K562 (cell line): ENCODE data around the gene THADA. TPM values are rescaled to one million over a fixed set of nuclear protein-coding genes. Genes with fewer than 3 reads are reported as not detected.

ENCODE experiments used
- ATAC-seq: fragments of 200-7000 bp; cut with Tn5 transposase; 3 replicates; pipeline ENCODE4 v1.9.1; 2020; ENCODE audit warnings: moderate library complexity
- BruUV-seq: library from RNA; stranded (reverse); fragments of 400-500 nt; replicated peaks from 2 replicates; lab custom pipeline; 2021; lab: Mats Ljungman, UMichigan
- CTCF ChIA-PET: fragments of 300-600 bp; formaldehyde crosslinking; extraction: SDS; loops from one replicate; lab custom pipeline; 2021; ENCODE audit warnings: low intra/inter-chr PET ratio; lab: Yijun Ruan, JAX
- POLR2A ChIA-PET: fragments of 300-600, 350-650 bp; sonication (Branson Sonifier 250); formaldehyde crosslinking; extraction: SDS; loops from one replicate; lab custom pipeline; 2021; ENCODE audit warnings: antibody characterized with exemption, inconsistent platforms; lab: Yijun Ruan, JAX
- DNase-seq, 4 experiments: peaks; one replicate each; pipeline versions ENCODE4 v3.0.0 to v3.0.0-alpha.2; 2011 to 2018; ENCODE audit warnings: low spot score in 3 of 4, mixed read lengths in 3 of 4; ENCODE audit errors: extremely low read depth in 1 of 4
- FAIRE-seq: peaks from 2 replicates; lab custom pipeline; 2011; peaks lifted over from hg19 to GRCh38; lab: Jason Lieb, UNC
- H2AFZ ChIP-seq: 2 replicates; pipeline ENCODE4 v1.6.0; 2011; ENCODE audit warnings: low read depth, low read length, control low read depth, inconsistent platforms
- H3K27ac ChIP-seq: fragments of 200-600 bp; 3 replicates; pipeline ENCODE4 v1.8.0; 2011; ENCODE audit warnings: low read depth, mild to moderate bottlenecking, control low read depth, inconsistent platforms, low read length, moderate library complexity, mixed read lengths; ENCODE audit errors: extremely low read depth
- H3K27me3 ChIP-seq, 2 experiments: fragments of 300-600 bp in 1 of 2; 2 replicates in 1 of 2; 3 replicates in 1 of 2; pipeline versions ENCODE4 v1.6.0 to v1.8.0; 2011; ENCODE audit warnings: inconsistent platforms in 2 of 2, low read length in 2 of 2, mild to moderate bottlenecking in 1 of 2, mixed read lengths in 1 of 2, moderate library complexity in 1 of 2; ENCODE audit not compliant: control insufficient read depth in 2 of 2, insufficient read depth in 2 of 2
- H3K36me3 ChIP-seq: fragments of 300-600 bp; 3 replicates; pipeline ENCODE4 v1.8.0; 2011; ENCODE audit warnings: mild to moderate bottlenecking, low read length, inconsistent platforms; ENCODE audit not compliant: control insufficient read depth, insufficient read depth
- H3K4me1 ChIP-seq, 2 experiments: fragments of 200-600 bp in 1 of 2; replicated peaks in 1 of 2; 2 replicates in 1 of 2; 3 replicates in 1 of 2; pipeline versions ENCODE4 v1.5.1 to v1.8.0; 2011; ENCODE audit warnings: inconsistent platforms in 2 of 2, low read length in 2 of 2, mild to moderate bottlenecking in 1 of 2, mixed read lengths in 1 of 2, moderate library complexity in 1 of 2; ENCODE audit not compliant: control insufficient read depth in 2 of 2, insufficient read depth in 2 of 2
- H3K4me2 ChIP-seq: 2 replicates; pipeline ENCODE4 v1.6.1; 2011; ENCODE audit warnings: low read length, control low read depth, inconsistent platforms, mixed read lengths; ENCODE audit not compliant: insufficient read depth
- H3K4me3 ChIP-seq: fragments of 200-600 bp; sonication (generic), shearing (Covaris generic); 2 replicates; pipeline ENCODE4 v1.5.1; 2016; ENCODE audit warnings: control low read depth, inconsistent platforms
- H3K79me2 ChIP-seq: fragments of 200-600 bp; 3 replicates; pipeline ENCODE4 v1.8.0; 2011; ENCODE audit warnings: low read length, inconsistent platforms; ENCODE audit not compliant: control insufficient read depth, insufficient read depth
- H3K9ac ChIP-seq, 2 experiments: 2 replicates each; pipeline versions ENCODE4 v1.6.0 to v1.6.1; 2011; ENCODE audit warnings: low read depth in 2 of 2, low read length in 2 of 2, control low read depth in 1 of 2, inconsistent platforms in 1 of 2, mild to moderate bottlenecking in 1 of 2, mixed read lengths in 1 of 2; ENCODE audit not compliant: insufficient read depth in 1 of 2
- H3K9me1 ChIP-seq: one replicate; pipeline ENCODE4 v1.6.0; 2011; ENCODE audit warnings: inconsistent platforms, mild to moderate bottlenecking, low read length, moderate library complexity; ENCODE audit not compliant: control insufficient read depth, insufficient read depth
- H3K9me3 ChIP-seq: replicated peaks from 2 replicates; pipeline ENCODE4 v1.5.1; 2011; ENCODE audit warnings: low read depth, low read length, inconsistent platforms; ENCODE audit not compliant: control insufficient read depth, insufficient read depth
- H4K20me1 ChIP-seq: replicated peaks from 2 replicates; pipeline ENCODE4 v1.6.1; 2011; ENCODE audit warnings: low read length, inconsistent platforms, mixed read lengths; ENCODE audit not compliant: control insufficient read depth, insufficient read depth
- ADNP ChIP-seq: fragments of 200-800 bp; sonication (Bioruptor generic); IDR thresholded peaks from 2 replicates; pipeline ENCODE4 v1.6.1; 2016; ENCODE audit warnings: missing genetic modification characterization, missing compliant biosample characterization
- ATF7 ChIP-seq: fragments of 450-650 bp; IDR thresholded peaks from 2 replicates; pipeline ENCODE4 v1.7.1; 2014; ENCODE audit warnings: mild to moderate bottlenecking, moderate library complexity
- FOXM1 ChIP-seq, 2 experiments: fragments of 450-650 bp in 1 of 2; sonication (generic) in 1 of 2; formaldehyde crosslinking in 1 of 2; IDR thresholded peaks; 2 replicates each; pipeline versions ENCODE4 v1.6.1 to v1.9.0; 2017 to 2022; ENCODE audit warnings: low read depth in 2 of 2, mild to moderate bottlenecking in 2 of 2, missing genetic modification reagents in 1 of 2, moderate library complexity in 1 of 2
- HIVEP1 ChIP-seq: fragments of 250-450 bp; sonication (Bioruptor Pico); IDR thresholded peaks from 2 replicates; pipeline ENCODE4 v1.4.0; 2020; ENCODE audit warnings: mild to moderate bottlenecking
- HMGN3 ChIP-seq: IDR thresholded peaks from 2 replicates; pipeline ENCODE4 v1.6.1; 2011; ENCODE audit warnings: borderline replicate concordance, low read depth, mild to moderate bottlenecking, mixed read lengths, low read length; ENCODE audit not compliant: insufficient read length; ENCODE audit errors: extremely low read depth
- JUN ChIP-seq, 2 experiments: sonication (generic) in 1 of 2; formaldehyde crosslinking in 1 of 2; IDR thresholded peaks; 2 replicates each; pipeline versions ENCODE4 v1.6.1 to v1.8.0; 2012 to 2022; ENCODE audit warnings: borderline replicate concordance in 2 of 2, mild to moderate bottlenecking in 2 of 2, improper control_type of control experiment in 1 of 2, low read depth in 1 of 2, low read length in 1 of 2, missing genetic modification reagents in 1 of 2
- L3MBTL2 ChIP-seq: fragments of 450-650 bp; IDR thresholded peaks from 2 replicates; pipeline ENCODE4 v1.6.1; 2016; ENCODE audit warnings: mild to moderate bottlenecking, moderate library complexity
- MAFG ChIP-seq: fragments of 450-650 bp; conservative IDR thresholded peaks from 2 replicates; pipeline ENCODE4 v1.6.1; 2016; ENCODE audit warnings: missing genetic modification characterization, missing compliant biosample characterization
- POLR2H ChIP-seq: IDR thresholded peaks from 2 replicates; pipeline ENCODE4 v1.6.1; 2016; ENCODE audit warnings: missing genetic modification characterization, low read depth, mild to moderate bottlenecking, control low read depth, missing compliant biosample characterization, moderate library complexity
- RFX1 ChIP-seq: fragments of 450-650 bp; IDR thresholded peaks from 2 replicates; pipeline ENCODE4 v1.6.1; 2016; ENCODE audit warnings: mild to moderate bottlenecking, moderate library complexity
- SAFB2 ChIP-seq: fragments of 200-400 bp; formaldehyde crosslinking; IDR thresholded peaks from 2 replicates; pipeline ENCODE4 v1.6.1; 2018; ENCODE audit warnings: borderline replicate concordance, low read length, low read depth, moderate library complexity; ENCODE audit not compliant: severe bottlenecking
- SIN3A ChIP-seq, 2 experiments: fragments of 150-350 bp in 1 of 2; IDR thresholded peaks; 2 replicates each; pipeline ENCODE4 v1.6.1; 2011 to 2016; ENCODE audit warnings: borderline replicate concordance in 2 of 2, low read depth in 2 of 2, low read length in 2 of 2, mild to moderate bottlenecking in 2 of 2, moderate library complexity in 2 of 2; ENCODE audit not compliant: control insufficient read depth in 1 of 2
- TCF3 ChIP-seq: sonication (generic); formaldehyde crosslinking; IDR thresholded peaks from 2 replicates; pipeline ENCODE4 v1.4.0; 2020; ENCODE audit warnings: mild to moderate bottlenecking, missing genetic modification reagents
- TGIF2 ChIP-seq: sonication (generic); formaldehyde crosslinking; IDR thresholded peaks from 2 replicates; pipeline ENCODE4 v1.8.1; 2022; ENCODE audit warnings: mild to moderate bottlenecking, missing genetic modification reagents, moderate library complexity
- ZC3H8 ChIP-seq: fragments of 450-650 bp; IDR thresholded peaks from 2 replicates; pipeline ENCODE4 v1.6.1; 2017
- ZNF121 ChIP-seq: sonication (generic); formaldehyde crosslinking; conservative IDR thresholded peaks from 2 replicates; pipeline ENCODE4 v1.8.0; 2022; ENCODE audit warnings: missing genetic modification reagents
- ZNF431 ChIP-seq: sonication (generic); formaldehyde crosslinking; IDR thresholded peaks from 2 replicates; pipeline ENCODE4 v1.8.0; 2022; ENCODE audit warnings: mild to moderate bottlenecking, missing genetic modification reagents
- ZNF584 ChIP-seq: fragments of 200-800 bp; sonication (Bioruptor generic); IDR thresholded peaks from 2 replicates; pipeline ENCODE4 v1.6.1; 2016; ENCODE audit warnings: low read depth, mild to moderate bottlenecking, missing genetic modification characterization, missing compliant biosample characterization
- WGBS: fragments of 100-300 bp; shearing (Covaris generic); methylation state at CpG from one replicate; pipeline ENCODE4 v1.1.6; 2016; ENCODE audit warnings: low coverage, mixed read lengths; ENCODE audit not compliant: insufficient coverage; ENCODE audit errors: missing lambda C conversion rate; 5-methylcytosine and 5-hydroxymethylcytosine counted together
- in situ Hi-C: fragments of 300-500 bp; cut with MboI; formaldehyde crosslinking; loops from 4 replicates; pipeline ENCODE4 v1.15.0; 2018; ENCODE audit warnings: inconsistent platforms, mixed read lengths
- intact Hi-C: fragments of 100-400 bp; cut with micrococcal nuclease; formaldehyde crosslinking; loops from 2 replicates; pipeline ENCODE4 v1.14.2; 2022
- polyA plus RNA-seq, 8 experiments: library from polyadenylated mRNA; depleted of rRNA in 4 of 8; stranded (reverse) in 5 of 8; unstranded in 3 of 8; fragments of >200 nt; fragmentation: Nextera tagmentation in 2 of 8; fragmentation: Illumina TruSeq in 1 of 8; extraction: Ambion mirVana in 2 of 8; extraction: Trizol in 1 of 8; gene quantifications; 2 replicates each; pipeline versions ENCODE4 v1.2.1 to v1.2.3, GENCODE V29; 2011 to 2014; ENCODE audit warnings: inconsistent platforms in 1 of 8, missing spikeins in 1 of 8
- total RNA-seq, 7 experiments: library from RNA; depleted of rRNA in 6 of 7; stranded (reverse); fragments of >200 nt in 6 of 7; fragmentation: Illumina TruSeq in 2 of 7; extraction: Trizol in 2 of 7; gene quantifications; 2 replicates each; pipeline versions ENCODE4 v1.2.1 to v1.2.3, GENCODE V29; 2011 to 2021; ENCODE audit warnings: low replicate concordance in 1 of 7
- TF ChIP-seq, protein P1 (sequence below): fragments of 450-650 bp; formaldehyde crosslinking; IDR thresholded peaks from 2 replicates; pipeline ENCODE4 v1.4.0; 2020; ENCODE audit warnings: mild to moderate bottlenecking, mixed read lengths

The THADA gene
- total and polyA plus RNA-seq, 9 of the 15 experiments (the other 6 are each of a cell fraction or from before 2014, with no cell fraction given) = 17.8 to 34.7 (median 31.9) TPM

- no peak for TF ChIP-seq SIN3A (IDR thresholded peaks at IDR 0.05; ENCODE audit: borderline replicate concordance in 2 of 2, control insufficient read depth in 1 of 2, low read depth in 2 of 2, low read length in 2 of 2)
Observed at GRCh38 chr2:43611987-43612894, 16.4 kb upstream of the THADA start (continued).

DNA sequence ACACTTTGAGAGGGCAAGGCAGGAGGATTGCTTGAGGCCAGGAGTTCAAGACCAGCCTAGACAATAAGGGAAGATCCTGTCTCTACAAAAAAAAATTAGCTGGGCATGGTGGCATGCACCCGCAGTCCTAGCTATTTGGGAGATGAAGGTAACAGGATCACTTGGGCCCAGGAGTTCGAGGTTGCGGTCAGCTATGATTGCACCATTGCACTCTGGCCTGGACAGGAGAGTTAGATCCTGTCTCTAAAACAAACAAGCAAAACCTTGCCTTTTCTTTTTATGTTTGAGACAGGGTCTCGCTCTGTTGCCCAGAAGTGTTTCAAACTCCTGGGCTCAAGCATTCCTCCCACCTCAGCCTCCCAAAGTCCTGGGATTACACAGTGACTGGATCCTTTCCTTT, 14.5 kb upstream of the THADA start:
- Histone ChIP-seq H4K20me1 (no peaks in the 10 kb centered on the region), H3K9ac (no peak overlapping the region), H2AFZ (no peak overlapping the region), H3K36me3 (no peaks in the 10 kb centered on the region), H3K9me1 (no peaks in the 10 kb centered on the region), H3K4me1 (peaks cover 0 to 2% of the 10 kb centered on the region in 2 experiments; a peak in 1 of 5 replicates), H3K27me3 (no peaks in the 10 kb centered on the region), H3K4me2 (no peak overlapping the region), H3K4me3 (no peak overlapping the region), H3K79me2 (no peaks in the 10 kb centered on the region), H3K9me3 (no peaks in the 10 kb centered on the region), H3K27ac (no peak overlapping the region)
- FAIRE-seq = no peak
- no peak for DNase-seq
- no TSS peak for BruUV-seq
- CTCF ChIA-PET = interaction anchor here (0.6 to 2.0 kb wide), 2 partner anchors 126 to 782 kb away, joined by 3 to 23 read pairs; no protein-coding TSS in a partner anchor
- ATAC-seq = no peak
- 37% methylated on average over 4 of the region's 4 CpGs for whole genome bisulfite sequencing
- intact Hi-C loops (no loop called here), in situ Hi-C loops (no loop called here)
- POLR2A ChIA-PET = interaction anchor here (0.6 kb wide), 2 partner anchors 1072 to 1163 kb away, joined by 3 read pairs; no protein-coding TSS in a partner anchor
- TF ChIP-seq SAFB2 (no peak), JUN (IDR thresholded peaks at IDR 0.05; ENCODE audit: borderline replicate concordance, low read depth, low read length) (no peak), JUN (CRISPR knock-in tag; IDR thresholded peaks at IDR 0.05; ENCODE audit: borderline replicate concordance) (no peak), FOXM1 (IDR thresholded peaks at IDR 0.05; ENCODE audit: low read depth) (no peak), FOXM1 (CRISPR knock-in tag; IDR thresholded peaks at IDR 0.05; ENCODE audit: low read depth) (no peak), ADNP (tag) (no peak), POLR2H (tag) (no peak), ATF7 (no peak), ZNF121 (CRISPR knock-in tag) (no peak), TCF3 (no peak), MAFG (tag) (no peak), HMGN3 (no peak), ZNF584 (no peak), L3MBTL2 (no peak), TGIF2 (CRISPR knock-in tag) (no peak), ZC3H8 (no peak), HIVEP1 (no peak), RFX1 (no peak), ZNF431 (CRISPR knock-in tag) (no peak)
- TF ChIP-seq, protein P1, sequence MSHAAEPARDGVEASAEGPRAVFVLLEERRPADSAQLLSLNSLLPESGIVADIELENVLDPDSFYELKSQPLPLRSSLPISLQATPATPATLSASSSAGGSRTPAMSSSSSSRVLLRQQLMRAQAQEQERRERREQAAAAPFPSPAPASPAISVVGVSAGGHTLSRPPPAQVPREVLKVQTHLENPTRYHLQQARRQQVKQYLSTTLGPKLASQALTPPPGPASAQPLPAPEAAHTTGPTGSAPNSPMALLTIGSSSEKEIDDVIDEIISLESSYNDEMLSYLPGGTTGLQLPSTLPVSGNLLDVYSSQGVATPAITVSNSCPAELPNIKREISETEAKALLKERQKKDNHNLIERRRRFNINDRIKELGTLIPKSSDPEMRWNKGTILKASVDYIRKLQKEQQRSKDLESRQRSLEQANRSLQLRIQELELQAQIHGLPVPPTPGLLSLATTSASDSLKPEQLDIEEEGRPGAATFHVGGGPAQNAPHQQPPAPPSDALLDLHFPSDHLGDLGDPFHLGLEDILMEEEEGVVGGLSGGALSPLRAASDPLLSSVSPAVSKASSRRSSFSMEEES (CRISPR knock-in tag) = no peak
